Measurements from ENCODE around the gene GPR37.

The GPR37 gene

GRCh38 chr7:124765401-124766352, at the start of gene GPR37:
Gene GPR37 (minus strand): TSS chr7:124765792. CDS start chr7:124764976, 816 bp downstream.
- peak; percentile 79 for DNase-seq

DNA sequence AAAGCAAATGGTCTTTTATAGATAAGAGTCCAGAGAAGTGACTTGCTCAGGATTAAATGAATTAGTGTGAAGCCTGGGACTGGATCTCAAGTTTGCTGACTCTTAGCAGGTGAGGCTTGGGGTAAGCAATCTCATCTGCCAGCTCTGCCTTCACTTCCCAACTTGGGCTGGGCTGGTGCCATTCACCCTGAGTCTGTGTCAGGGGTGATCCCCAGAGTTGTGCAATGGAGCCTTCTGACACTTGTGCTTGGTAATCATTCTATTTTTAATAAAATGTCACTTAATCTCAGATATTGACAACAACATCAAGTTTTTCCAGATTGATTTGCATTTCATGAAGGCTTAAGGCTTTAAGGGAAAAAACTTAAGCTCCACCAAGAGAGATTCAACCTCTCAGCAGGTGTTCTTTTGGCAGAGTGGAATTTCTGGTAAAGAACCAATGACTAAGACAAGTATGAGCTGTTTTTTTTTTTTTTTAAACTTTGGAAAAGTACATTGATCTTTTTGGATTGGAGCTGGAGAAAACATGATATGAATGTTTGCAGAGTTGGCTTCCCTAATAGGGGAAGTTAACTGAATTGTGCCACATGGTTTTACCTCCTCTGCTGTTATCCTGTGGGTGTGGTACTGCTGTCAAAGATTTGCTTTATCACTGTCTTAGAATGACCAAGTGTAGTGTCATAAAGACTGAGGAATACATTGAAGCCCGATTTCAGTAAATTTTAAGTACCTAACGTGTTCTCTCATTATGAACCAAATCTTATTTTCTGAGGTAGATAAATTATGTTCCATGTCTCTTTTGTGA, 48.6 kb upstream of the GPR37 start:
- DNase-seq = no peak

GRCh38 chr7:124812764-124813163, 47.2 kb upstream of the GPR37 start:
- DNase-seq = no peak

DNA sequence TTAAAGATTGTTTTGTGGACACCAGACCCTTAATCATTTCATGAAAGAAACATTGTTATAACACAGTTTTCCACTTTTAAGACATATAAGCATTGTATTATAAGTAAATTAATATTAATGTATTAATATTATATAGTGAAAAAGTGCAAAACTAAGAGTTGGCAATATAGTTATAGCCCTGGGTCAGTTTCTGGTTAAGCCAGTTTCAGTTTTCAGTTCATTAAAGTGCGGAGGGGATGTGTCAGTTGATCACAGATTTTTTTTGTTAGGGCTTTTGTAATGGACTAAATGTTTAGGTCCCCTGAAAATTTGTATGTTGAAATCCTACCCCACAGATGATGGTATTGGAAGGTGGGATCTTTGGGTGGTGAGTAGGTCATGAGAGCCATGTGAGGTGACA, 45.7 kb upstream of the GPR37 start:
- no peak for DNase-seq

GRCh38 chr7:124810605-124811004, 45.0 kb upstream of the GPR37 start:
- DNase-seq = no peak

DNA sequence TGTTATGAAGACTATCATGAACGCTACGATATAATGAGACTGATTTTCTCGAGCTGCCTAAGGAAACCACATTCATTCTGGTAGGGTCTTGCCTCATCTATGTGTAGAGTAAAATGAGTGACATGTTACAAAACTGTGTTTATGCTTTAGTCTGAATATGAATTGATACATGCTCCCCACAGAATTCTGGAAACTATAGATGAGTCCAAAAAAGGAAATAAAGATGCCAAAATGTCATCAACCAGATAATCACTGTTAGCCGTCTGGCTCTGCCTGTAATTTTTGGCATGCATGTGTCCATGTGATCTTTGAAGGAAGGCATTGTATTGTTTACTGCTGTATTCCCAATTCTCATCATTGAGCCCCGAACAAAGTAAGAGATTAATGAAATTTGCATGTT, 42.6 kb upstream of the GPR37 start:
- no peak for DNase-seq

GRCh38 chr7:124801330-124801895, 35.8 kb upstream of the GPR37 start:
- no peak for DNase-seq

DNA sequence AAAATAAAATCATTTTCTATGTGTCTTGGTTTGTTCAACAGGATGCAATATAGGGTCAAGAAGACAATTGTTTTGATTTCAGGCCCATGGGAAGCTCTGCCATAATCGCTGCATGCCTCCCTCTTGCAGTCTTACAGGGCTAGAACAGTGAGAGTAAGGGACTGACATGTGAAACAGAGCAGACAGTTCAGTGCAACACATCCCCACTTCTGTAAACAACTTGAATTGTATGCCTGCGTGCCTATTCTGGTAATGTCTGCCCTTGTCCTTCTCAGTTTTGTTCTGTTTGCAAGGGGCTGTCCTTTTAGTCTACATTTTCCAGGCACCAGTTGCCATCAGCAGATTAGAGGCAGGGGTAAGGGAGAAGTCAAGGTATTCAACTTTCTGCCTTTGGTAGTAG, 34.8 kb upstream of the GPR37 start:
- DNase-seq = no peak

DNA sequence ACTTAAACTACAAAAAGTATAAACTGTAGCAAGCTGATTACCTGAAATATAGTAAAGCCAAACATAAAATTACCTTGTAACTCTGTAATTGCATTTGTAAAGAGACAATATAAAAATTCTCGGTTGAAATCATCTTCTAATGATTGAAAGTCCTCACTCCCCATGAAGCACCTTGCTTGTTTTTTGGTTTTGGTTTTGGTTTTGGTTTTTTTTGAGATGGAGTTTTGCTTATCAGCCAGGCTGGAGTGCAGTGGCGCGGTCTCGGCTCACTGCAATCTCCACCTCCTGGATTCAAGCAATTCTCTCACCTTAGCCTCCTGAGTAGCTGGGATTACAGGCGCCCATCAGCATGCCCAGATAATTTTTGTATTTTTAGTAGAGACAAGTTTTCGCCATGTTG, 33.9 kb upstream of the GPR37 start:
- no peak for DNase-seq

DNA sequence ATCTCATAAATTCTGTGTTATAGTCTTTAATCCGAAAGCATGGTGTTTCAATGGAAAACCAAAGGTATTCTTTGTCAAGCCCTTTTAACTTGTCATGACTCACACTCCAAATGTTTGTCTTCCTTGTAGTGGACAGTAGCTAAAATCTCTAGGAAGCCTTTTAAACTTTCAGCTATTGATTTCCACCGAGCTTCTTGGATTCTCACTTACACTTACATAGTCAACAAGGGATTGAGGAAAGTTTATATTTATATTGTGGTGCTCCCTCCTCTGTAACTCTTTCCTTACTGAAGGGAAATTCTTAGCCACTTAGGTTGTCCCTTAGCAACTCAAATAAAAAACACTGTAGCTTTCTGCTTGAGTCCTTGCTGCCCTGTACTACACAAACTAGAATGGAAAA, 31.2 kb upstream of the GPR37 start:
- DNase-seq = no peak

DNA sequence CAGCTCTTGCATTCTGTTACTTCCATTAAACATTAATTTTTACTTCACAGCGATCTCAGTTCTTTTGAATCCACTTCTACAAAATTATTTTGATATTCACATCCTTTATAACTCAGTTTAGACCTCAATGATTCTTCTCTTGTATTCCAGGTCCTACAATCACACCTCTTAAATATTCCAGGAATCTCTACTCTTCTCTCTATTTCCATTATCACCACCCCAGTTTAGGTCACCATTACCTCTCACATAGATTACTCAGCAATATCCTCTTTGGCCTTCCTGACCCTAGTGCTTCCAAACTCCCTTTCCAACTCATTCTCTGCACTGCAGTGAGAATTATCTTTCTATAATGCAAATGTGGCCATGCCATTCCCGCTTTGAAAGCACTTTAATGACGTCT, 27.1 kb upstream of the GPR37 start:
- no peak for DNase-seq

- DNase-seq = no peak
These were observed 26.4 kb upstream of the GPR37 start for GRCh38 chr7:124792002-124792401.

DNA sequence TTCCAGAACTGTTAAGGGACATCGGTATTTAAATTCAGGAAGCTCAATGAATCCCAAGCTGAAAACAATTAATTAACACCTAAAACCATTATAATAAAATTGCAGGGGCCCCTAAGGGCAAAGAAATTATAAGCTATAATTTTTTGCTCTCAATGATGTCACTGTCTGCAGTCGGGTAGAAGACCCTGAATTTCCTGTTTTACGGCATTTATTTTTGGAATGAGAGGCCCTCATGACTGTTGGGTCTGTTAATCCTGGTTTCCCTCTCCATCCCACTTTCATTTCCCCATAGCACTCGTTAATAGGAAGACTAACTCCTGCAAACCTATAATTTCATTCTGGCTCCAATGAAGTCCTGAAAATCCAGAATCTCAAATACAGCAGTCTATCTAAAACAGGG, 25.8 kb upstream of the GPR37 start:
- DNase-seq = no peak

GRCh38 chr7:124790645-124791044, 25.1 kb upstream of the GPR37 start:
- no peak for DNase-seq

DNA sequence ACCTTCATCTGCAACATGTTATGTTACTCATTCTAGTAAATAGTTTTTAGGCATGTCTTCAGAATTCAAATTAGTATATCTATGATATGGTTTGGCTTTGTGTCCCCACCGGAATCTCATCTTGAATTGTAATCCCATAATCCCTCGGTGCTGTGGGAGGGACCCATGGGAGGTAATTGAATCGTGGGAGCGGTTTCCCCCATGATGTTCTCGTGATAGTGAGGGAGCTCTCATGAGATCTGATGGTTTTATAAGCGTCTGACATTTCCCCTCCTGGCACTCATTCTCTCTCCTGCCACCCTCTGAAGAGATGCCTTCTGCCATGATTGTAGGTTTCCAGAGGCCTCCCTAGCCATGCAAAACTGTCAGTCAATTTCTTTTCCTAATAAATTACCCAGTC, 20.4 kb upstream of the GPR37 start:
- no peak for DNase-seq

GRCh38 chr7:124784879-124785818, 19.6 kb upstream of the GPR37 start:
- peak; percentile 19 for DNase-seq

- no peak for DNase-seq
These were observed 17.7 kb upstream of the GPR37 start for GRCh38 chr7:124783271-124783670.

GRCh38 chr7:124781907-124782734, 16.5 kb upstream of the GPR37 start:
- DNase-seq = no peak

DNA sequence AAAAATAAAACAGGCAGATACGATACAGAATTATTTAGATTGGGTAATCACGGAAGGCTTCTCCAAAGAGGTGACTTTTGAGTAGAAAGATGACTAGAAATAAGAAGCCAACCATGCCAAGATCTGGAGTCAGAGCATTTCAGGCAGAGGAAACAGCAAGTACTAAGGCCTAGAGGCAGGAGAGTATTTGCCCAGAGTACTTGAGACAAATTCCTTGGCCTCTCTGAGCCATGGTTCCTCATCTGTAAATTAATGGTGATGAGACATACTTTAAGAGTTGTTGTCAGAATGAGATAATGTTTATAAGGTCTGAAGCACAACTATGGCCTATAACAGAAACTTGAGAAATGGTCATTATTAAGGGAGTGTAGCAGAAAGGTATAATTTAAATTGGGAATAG, 15.8 kb upstream of the GPR37 start:
- no peak for DNase-seq

GRCh38 chr7:124780608-124781007, 15.0 kb upstream of the GPR37 start:
- DNase-seq = no peak

GRCh38 chr7:124780056-124780455, 14.5 kb upstream of the GPR37 start:
- no peak for DNase-seq

DNA sequence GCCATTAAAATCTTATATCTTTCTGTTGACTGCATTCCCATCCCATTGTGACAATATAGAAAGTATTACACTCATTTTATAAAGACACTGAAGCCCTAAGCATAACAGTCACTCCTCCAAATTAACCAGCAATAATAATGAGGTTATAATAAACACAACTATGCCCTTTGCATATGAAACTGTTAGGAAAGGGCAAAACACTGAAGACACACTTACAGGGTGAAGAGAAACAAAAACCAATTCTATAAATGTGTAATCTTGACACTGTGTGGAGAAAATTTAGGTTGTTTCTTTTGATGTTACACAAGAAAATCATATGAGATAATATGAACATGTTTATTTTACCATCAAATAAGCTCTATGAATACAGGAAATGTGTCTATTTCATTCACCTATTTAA, 14.0 kb upstream of the GPR37 start:
- no peak for DNase-seq

Measured in T1000 (cell line).